ENCODE data around the gene RFX1.

DNA sequence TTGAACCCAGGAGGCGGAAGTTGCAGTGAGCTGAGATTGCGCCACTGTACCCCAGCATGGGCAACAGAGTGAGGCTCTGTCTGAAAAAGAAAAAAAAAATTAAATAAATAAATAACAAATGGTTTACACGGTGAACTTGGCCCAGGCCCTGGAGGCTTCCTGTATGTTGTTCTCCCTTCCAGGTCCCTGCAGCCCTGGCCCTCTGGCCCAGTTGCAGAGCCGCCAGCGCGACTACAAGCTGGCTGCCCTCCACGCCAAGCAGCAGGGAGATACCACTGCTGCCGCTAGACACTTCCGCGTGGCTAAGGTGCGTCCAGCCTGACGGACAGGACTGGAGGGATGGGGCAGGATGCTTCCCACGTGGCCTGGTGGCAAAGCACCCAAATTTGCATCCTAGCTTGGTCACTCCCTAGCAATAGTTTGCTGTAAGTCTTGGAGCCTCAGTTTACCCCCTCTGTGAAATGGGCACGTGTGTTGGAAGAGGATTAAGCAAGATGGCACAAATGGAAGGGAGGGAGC is 88.2 kb downstream of the RFX1 start:
- TF ChIP-seq RARB (CRISPR knock-in tag; IDR thresholded peaks at IDR 0.05) (no peak), ZNF70 (CRISPR knock-in tag; IDR thresholded peaks at IDR 0.05) (no peak), ZFP30 (CRISPR knock-in tag; IDR thresholded peaks at IDR 0.05) (no peak), SNAI2 (CRISPR knock-in tag; IDR thresholded peaks at IDR 0.05) (no peak), CSRNP3 (CRISPR knock-in tag; IDR thresholded peaks at IDR 0.05) (no peak), CSDC2 (CRISPR knock-in tag; IDR thresholded peaks at IDR 0.05) (no peak)
- TF ChIP-seq, protein P1, sequence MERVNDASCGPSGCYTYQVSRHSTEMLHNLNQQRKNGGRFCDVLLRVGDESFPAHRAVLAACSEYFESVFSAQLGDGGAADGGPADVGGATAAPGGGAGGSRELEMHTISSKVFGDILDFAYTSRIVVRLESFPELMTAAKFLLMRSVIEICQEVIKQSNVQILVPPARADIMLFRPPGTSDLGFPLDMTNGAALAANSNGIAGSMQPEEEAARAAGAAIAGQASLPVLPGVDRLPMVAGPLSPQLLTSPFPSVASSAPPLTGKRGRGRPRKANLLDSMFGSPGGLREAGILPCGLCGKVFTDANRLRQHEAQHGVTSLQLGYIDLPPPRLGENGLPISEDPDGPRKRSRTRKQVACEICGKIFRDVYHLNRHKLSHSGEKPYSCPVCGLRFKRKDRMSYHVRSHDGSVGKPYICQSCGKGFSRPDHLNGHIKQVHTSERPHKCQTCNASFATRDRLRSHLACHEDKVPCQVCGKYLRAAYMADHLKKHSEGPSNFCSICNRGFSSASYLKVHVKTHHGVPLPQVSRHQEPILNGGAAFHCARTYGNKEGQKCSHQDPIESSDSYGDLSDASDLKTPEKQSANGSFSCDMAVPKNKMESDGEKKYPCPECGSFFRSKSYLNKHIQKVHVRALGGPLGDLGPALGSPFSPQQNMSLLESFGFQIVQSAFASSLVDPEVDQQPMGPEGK (CRISPR knock-in tag; IDR thresholded peaks at IDR 0.05; ENCODE audit: borderline replicate concordance): no peak

Data from SK-N-SH treated with all-trans-retinoic acid at 6 μM for 48 hours (cell line).